HepG2 (cell line): ENCODE results near the gene PAIP2. TPM values are rescaled to one million over a fixed set of nuclear protein-coding genes. Genes with fewer than 3 reads are reported as not detected.

Source experiments
- AHR ChIP-seq: IDR thresholded peaks from 2 replicates; pipeline ENCODE4 v1.6.1; 2018; ENCODE audit warnings: missing genetic modification reagents, missing compliant biosample characterization
- BRCA1 ChIP-seq: sonication (generic); formaldehyde crosslinking; IDR thresholded peaks from 2 replicates; pipeline ENCODE4 v1.4.0; 2020; ENCODE audit warnings: missing genetic modification reagents
- CHD4 ChIP-seq: fragments of 200-600 bp; sonication (generic); IDR thresholded peaks from 2 replicates; pipeline ENCODE4 v1.7.0; 2017; ENCODE audit warnings: mild to moderate bottlenecking, low read length, borderline replicate concordance
- FIP1L1 ChIP-seq: fragments of 200-400 bp; formaldehyde crosslinking; IDR thresholded peaks from 2 replicates; pipeline ENCODE4 v1.6.1; 2018; ENCODE audit warnings: low read depth, mild to moderate bottlenecking, low read length, moderate library complexity, borderline replicate concordance; ENCODE audit not compliant: insufficient read depth
- FOSL1 ChIP-seq: sonication (generic); formaldehyde crosslinking; IDR thresholded peaks from 2 replicates; pipeline ENCODE4 v1.9.0; 2021; ENCODE audit warnings: missing genetic modification reagents, borderline replicate concordance
- GTF3A ChIP-seq: sonication (generic); formaldehyde crosslinking; conservative IDR thresholded peaks from 2 replicates; pipeline ENCODE4 v1.4.0; 2020; ENCODE audit warnings: mild to moderate bottlenecking, missing genetic modification reagents
- HMG20A ChIP-seq: IDR thresholded peaks from 2 replicates; pipeline ENCODE4 v1.6.1; 2016; ENCODE audit warnings: borderline replicate concordance
- NFE2L1 ChIP-seq: sonication (generic); formaldehyde crosslinking; IDR thresholded peaks from 2 replicates; pipeline ENCODE4 v1.4.0; 2020; ENCODE audit warnings: missing genetic modification reagents, mild to moderate bottlenecking, borderline replicate concordance
- SMARCC2 ChIP-seq: fragments of 450-650 bp; IDR thresholded peaks from 2 replicates; pipeline ENCODE4 v1.6.1; 2017; ENCODE audit warnings: antibody characterized with exemption, mild to moderate bottlenecking
- ZMAT3 ChIP-seq: sonication (generic); formaldehyde crosslinking; conservative IDR thresholded peaks from 2 replicates; pipeline ENCODE4 v1.7.0; 2021; ENCODE audit warnings: missing genetic modification reagents
- ZNF292 ChIP-seq: sonication (generic); formaldehyde crosslinking; IDR thresholded peaks from 2 replicates; pipeline ENCODE4 v1.8.1; 2022; ENCODE audit warnings: mild to moderate bottlenecking, low read depth, missing genetic modification reagents, borderline replicate concordance
- ZNF431 ChIP-seq: sonication (generic); formaldehyde crosslinking; IDR thresholded peaks from 2 replicates; pipeline ENCODE4 v1.9.0; 2022; ENCODE audit warnings: missing genetic modification reagents, low read depth, mild to moderate bottlenecking, borderline replicate concordance
- ZNF441 ChIP-seq: sonication (generic); formaldehyde crosslinking; IDR thresholded peaks from 2 replicates; pipeline ENCODE4 v1.7.0; 2021; ENCODE audit warnings: missing genetic modification reagents, borderline replicate concordance
- ZNF501 ChIP-seq: sonication (generic); formaldehyde crosslinking; IDR thresholded peaks from 2 replicates; pipeline ENCODE4 v1.5.1; 2020; ENCODE audit warnings: mild to moderate bottlenecking, moderate library complexity, missing genetic modification reagents
- ZNF550 ChIP-seq: sonication (generic); formaldehyde crosslinking; IDR thresholded peaks from 2 replicates; pipeline ENCODE4 v1.4.0; 2020; ENCODE audit warnings: mild to moderate bottlenecking, missing genetic modification reagents, borderline replicate concordance
- ZNF674 ChIP-seq: sonication (generic); formaldehyde crosslinking; IDR thresholded peaks from 2 replicates; pipeline ENCODE4 v1.5.0; 2020; ENCODE audit warnings: low read depth, mild to moderate bottlenecking, missing genetic modification reagents
- ZNF749 ChIP-seq: sonication (generic); formaldehyde crosslinking; IDR thresholded peaks from 2 replicates; pipeline ENCODE4 v1.8.0; 2022; ENCODE audit warnings: mild to moderate bottlenecking, missing genetic modification reagents, moderate library complexity, borderline replicate concordance
- ZNF775 ChIP-seq: sonication (generic); formaldehyde crosslinking; IDR thresholded peaks from 2 replicates; pipeline ENCODE4 v1.4.0; 2020; ENCODE audit warnings: missing genetic modification reagents, mild to moderate bottlenecking, moderate library complexity, borderline replicate concordance
- ZNF782 ChIP-seq: sonication (generic); formaldehyde crosslinking; IDR thresholded peaks from 2 replicates; pipeline ENCODE4 v1.4.0; 2020; ENCODE audit warnings: missing genetic modification reagents, mild to moderate bottlenecking, borderline replicate concordance
- polyA plus RNA-seq, 8 experiments: library from polyadenylated mRNA; depleted of rRNA in 3 of 8; stranded (reverse) in 7 of 8; unstranded in 1 of 8; fragments of >200 nt; fragmentation: Illumina TruSeq in 4 of 8; extraction: Trizol in 4 of 8; gene quantifications; 2 replicates each; pipeline versions ENCODE4 v1.2.1 to v1.2.3, GENCODE V29; 2011 to 2016; ENCODE audit warnings: low read depth in 4 of 8, missing spikeins in 1 of 8, mixed read lengths in 1 of 8; ENCODE audit not compliant: insufficient read depth in 1 of 8
- total RNA-seq, 5 experiments: library from RNA; depleted of rRNA; stranded (reverse); fragments of >200 nt; fragmentation: Illumina TruSeq; extraction: Trizol; gene quantifications; 2 replicates each; pipeline ENCODE4 v1.2.3, GENCODE V29; 2016; ENCODE audit warnings: low read depth in 1 of 5
- TF ChIP-seq, protein P1 (sequence below): sonication (generic); formaldehyde crosslinking; IDR thresholded peaks from 2 replicates; pipeline ENCODE4 v1.8.0; 2022; ENCODE audit warnings: mild to moderate bottlenecking, missing genetic modification reagents; ENCODE audit not compliant: insufficient replicate concordance
- TF ChIP-seq, protein P2 (sequence below): sonication (generic); formaldehyde crosslinking; IDR thresholded peaks from 2 replicates; pipeline ENCODE4 v1.5.1; 2020; ENCODE audit warnings: missing genetic modification reagents, mild to moderate bottlenecking, borderline replicate concordance
- TF ChIP-seq, protein P3 (sequence below): sonication (generic); formaldehyde crosslinking; IDR thresholded peaks from 2 replicates; pipeline ENCODE4 v1.8.1; 2023; ENCODE audit warnings: mild to moderate bottlenecking, missing genetic modification reagents, borderline replicate concordance

The PAIP2 gene
- total and polyA plus RNA-seq, 2 of the 13 experiments (the other 11 are each of a cell fraction or from before 2014, with no cell fraction given), result 61.5 to 76.3 TPM

DNA sequence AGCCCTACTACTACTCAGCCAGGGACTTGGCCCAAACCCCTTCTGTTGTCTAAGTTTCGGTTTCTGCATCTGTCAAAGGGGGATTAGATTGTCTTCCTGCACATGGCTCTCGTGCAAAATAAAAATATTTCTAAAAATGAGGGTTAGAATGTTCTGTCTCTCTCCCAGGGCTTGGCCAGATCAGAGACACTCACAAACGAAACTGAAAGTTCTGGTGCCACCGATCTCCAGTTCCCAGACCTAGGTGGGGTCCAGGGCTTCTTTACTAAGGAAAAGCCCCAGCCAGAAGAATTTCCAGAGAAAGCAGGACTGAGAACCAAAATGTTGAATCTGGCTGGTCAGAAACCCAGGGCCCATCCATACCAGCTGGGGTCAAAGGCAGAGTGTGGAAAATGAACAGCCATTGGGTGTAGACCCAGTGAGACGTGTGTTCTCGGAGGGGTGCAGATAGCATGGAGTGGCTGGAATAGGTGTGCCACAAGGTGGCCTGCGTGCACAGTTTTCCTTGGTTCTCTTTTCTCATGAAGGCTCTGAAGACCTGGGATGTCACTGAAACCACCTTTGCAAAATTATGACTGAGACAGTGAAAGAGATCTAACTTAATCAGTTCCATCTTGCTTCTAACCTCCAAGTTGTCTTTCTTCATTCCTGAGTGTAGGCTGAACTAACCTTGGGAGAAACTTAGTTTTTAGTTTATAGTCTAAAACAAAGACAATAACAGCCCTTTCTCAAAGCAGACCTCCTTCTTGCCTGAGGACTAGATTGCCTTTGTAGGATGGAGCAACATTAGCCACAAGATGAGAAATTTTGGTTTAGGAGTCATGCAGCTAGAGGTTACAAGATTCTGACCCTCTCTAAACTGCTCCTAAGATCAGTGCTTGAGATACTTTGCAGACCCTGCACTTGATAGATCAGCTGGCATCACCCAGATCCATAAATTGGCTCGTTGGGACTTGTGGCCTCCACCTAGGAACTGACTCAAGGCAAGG is 43.7 kb downstream of the PAIP2 start (continued):
- TF ChIP-seq HMG20A (CRISPR knock-in tag) (no peak), ZNF550 (CRISPR knock-in tag) (no peak), ZMAT3 (no peak), SMARCC2 (no peak), GTF3A (CRISPR knock-in tag) (no peak), FOSL1 (CRISPR knock-in tag) (no peak), ZNF749 (no peak), NFE2L1 (CRISPR knock-in tag) (no peak), ZNF782 (CRISPR knock-in tag) (no peak), ZNF775 (CRISPR knock-in tag) (no peak), ZNF431 (CRISPR knock-in tag) (no peak), AHR (CRISPR knock-in tag) (no peak), ZNF292 (CRISPR knock-in tag) (no peak), FIP1L1 (no peak), ZNF501 (no peak; the same call in 1 of the 2 replicates), BRCA1 (CRISPR knock-in tag) (no peak), ZNF674 (CRISPR knock-in tag) (no peak), ZNF441 (no peak), CHD4 (no peak)
- TF ChIP-seq, protein P1, sequence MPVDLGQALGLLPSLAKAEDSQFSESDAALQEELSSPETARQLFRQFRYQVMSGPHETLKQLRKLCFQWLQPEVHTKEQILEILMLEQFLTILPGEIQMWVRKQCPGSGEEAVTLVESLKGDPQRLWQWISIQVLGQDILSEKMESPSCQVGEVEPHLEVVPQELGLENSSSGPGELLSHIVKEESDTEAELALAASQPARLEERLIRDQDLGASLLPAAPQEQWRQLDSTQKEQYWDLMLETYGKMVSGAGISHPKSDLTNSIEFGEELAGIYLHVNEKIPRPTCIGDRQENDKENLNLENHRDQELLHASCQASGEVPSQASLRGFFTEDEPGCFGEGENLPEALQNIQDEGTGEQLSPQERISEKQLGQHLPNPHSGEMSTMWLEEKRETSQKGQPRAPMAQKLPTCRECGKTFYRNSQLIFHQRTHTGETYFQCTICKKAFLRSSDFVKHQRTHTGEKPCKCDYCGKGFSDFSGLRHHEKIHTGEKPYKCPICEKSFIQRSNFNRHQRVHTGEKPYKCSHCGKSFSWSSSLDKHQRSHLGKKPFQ (CRISPR knock-in tag), result peak; percentile 65
- TF ChIP-seq, protein P2, sequence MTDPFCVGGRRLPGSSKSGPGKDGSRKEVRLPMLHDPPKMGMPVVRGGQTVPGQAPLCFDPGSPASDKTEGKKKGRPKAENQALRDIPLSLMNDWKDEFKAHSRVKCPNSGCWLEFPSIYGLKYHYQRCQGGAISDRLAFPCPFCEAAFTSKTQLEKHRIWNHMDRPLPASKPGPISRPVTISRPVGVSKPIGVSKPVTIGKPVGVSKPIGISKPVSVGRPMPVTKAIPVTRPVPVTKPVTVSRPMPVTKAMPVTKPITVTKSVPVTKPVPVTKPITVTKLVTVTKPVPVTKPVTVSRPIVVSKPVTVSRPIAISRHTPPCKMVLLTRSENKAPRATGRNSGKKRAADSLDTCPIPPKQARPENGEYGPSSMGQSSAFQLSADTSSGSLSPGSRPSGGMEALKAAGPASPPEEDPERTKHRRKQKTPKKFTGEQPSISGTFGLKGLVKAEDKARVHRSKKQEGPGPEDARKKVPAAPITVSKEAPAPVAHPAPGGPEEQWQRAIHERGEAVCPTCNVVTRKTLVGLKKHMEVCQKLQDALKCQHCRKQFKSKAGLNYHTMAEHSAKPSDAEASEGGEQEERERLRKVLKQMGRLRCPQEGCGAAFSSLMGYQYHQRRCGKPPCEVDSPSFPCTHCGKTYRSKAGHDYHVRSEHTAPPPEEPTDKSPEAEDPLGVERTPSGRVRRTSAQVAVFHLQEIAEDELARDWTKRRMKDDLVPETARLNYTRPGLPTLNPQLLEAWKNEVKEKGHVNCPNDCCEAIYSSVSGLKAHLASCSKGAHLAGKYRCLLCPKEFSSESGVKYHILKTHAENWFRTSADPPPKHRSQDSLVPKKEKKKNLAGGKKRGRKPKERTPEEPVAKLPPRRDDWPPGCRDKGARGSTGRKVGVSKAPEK, result no peak
- TF ChIP-seq, protein P3, sequence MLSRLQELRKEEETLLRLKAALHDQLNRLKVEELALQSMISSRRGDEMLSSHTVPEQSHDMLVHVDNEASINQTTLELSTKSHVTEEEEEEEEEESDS (CRISPR knock-in tag), result no peak
